NCI-H526 treated with DMSO at 0.1 percent for 48 hours (cell line): ENCODE data around the gene PGLYRP3.

ENCODE experiments used
- DNase-seq: peaks from one replicate; lab custom pipeline; 2025; lab: John Stamatoyannopoulos, UW

PGLYRP3 gene

GRCh38 chr1:153313288-153313687 is 536 bp upstream of the PGLYRP3 start:
- no peak for DNase-seq

GRCh38 chr1:153310526-153310925 is 2.2 kb downstream of the PGLYRP3 start:
- DNase-seq, result no peak

DNA sequence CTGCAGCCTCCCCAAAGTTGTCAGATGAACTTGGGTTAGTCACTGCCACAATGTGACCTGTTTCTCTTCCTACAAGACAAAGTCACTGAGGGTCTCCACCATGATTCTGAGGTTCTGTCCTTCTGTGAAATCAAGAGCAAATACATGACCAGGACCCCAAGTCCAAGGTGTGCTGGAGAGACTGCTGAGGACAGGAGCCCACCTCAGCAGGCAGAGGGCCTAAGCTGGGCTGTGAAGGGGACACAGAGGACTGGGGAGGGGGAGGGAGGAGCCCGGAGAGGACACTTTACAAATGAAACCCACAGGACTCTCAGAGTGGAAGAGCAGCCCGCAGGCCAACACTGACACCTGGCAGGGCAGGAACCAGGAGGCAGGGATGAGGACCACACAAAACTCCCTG is 3.3 kb downstream of the PGLYRP3 start:
- DNase-seq, result no peak

- no peak for DNase-seq
Observed at GRCh38 chr1:153308540-153308939, 4.2 kb downstream of the PGLYRP3 start.

- DNase-seq, result no peak
Observed at GRCh38 chr1:153307221-153307600, 5.5 kb downstream of the PGLYRP3 start.

DNA sequence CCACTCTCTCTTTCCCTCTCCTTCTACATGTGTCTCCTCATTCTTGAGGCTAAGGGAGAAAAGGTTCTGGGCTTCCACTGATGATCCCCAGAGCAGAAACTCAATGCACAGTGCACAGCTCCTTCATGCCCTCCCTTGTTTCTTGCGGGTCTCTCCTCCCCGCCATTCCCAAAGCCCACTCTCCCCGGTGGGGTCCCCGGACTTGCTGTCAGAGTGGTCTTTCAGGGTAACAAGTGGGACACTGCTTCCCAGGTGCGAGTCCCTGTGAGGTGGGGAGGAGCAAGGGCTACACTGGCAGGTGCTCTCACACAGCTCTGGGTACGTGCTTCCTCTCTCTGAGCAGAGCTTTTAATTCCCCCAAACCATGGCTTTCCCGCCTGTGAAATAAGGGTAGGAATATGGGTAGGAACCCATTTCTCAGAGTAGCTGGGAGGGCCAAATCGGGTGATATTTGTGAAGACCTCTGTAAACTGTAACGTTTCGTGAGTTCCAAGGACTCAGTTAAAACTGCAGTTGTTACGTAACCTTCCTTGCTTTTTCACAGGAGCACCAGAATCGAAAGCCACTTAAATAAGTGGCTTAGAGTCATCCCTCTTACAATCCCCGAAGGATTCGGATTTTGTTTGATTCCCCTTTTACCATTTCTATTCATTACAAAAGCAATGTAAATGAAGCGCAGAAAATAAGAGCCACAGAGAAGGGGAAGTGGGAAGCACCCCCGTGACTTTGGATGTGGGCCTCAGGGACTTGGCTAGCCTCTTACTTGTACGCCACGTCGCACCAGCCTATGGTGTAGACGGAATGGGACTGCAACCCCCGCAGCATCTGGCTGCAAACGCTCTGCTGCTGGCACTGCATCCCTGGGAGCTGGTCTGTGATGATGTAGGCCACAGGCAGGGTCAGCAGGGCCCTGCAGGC is 6.2 kb downstream of the PGLYRP3 start:
- no peak for DNase-seq

- no peak for DNase-seq
Observed at GRCh38 chr1:153305682-153306081, 7.1 kb downstream of the PGLYRP3 start.

DNA sequence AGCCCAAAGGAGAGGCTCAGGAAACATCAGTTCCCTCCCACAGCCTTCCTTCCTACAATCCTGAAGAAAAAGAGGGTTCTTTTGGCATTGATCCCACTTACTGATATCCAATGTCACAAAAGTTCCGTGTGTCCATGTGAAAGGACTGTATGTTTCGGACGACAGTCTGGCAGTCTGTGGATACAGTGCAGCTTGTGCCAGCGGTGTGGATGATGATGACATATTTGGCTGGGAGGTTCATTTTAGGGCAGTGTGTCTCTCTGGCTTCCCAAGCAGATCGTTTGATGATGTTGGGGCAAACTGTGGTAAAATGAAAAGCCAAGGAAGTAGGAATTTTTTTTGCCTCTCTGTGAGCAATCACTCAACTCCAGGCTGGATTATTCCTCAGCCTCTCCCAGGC is 10.4 kb downstream of the PGLYRP3 start:
- no peak for DNase-seq

DNA sequence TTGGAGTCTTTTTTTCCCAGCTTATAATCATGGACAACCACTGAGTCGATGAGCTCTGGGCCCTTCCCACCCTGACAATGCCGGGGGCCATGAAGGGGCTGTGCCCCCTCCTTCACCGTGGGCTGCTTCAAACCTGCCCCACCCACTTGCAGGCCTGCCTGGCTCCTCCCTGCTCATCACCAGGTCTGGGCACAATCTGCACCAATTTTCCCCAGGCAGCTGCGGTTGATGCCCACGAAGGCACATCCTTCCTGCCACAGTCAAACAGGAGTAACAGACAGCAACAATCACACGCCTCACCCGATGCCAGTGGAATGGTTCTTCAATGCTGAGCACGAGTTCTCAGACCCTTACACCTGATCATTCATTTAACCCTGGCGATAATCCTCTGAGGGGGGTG is 18.9 kb downstream of the PGLYRP3 start:
- DNase-seq, result no peak

GRCh38 chr1:153293480-153293775 is 19.3 kb downstream of the PGLYRP3 start:
- no peak for DNase-seq

DNA sequence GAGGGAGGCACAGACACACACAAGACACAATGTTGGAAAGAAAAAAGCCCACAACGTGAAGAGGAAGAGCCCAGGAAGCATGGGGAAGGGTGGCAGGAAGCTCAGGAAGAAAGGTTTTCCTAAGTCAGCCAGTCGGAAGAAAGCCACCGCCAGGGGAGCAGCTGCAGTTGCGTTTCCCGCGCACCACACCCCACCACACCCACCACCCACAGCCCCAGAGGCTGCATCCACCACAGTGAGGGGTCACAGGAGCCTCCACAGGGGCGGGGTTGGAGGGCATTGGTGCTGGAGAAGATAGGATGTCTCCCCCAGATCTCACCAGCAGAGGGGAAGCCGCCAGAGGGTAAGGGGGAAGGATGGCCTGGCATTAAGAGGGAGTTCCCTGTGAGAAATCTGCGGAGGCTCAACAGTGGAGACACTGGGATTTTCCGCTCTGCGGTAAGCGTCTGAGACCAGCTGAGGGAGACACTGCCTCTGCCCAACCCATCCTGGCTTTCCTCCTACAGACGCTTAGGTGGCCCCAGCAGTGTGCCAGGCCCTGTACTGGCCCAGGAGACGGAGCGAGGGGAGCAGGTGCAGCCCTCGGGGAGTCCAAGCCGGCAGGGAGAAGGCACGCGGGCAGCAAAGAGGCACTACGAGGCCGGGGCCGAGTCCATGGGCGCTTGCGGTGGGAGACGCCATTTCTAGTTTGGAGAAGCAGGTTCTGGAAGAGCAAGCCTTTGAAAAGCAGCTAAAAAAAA is 19.8 kb downstream of the PGLYRP3 start:
- no peak for DNase-seq

DNA sequence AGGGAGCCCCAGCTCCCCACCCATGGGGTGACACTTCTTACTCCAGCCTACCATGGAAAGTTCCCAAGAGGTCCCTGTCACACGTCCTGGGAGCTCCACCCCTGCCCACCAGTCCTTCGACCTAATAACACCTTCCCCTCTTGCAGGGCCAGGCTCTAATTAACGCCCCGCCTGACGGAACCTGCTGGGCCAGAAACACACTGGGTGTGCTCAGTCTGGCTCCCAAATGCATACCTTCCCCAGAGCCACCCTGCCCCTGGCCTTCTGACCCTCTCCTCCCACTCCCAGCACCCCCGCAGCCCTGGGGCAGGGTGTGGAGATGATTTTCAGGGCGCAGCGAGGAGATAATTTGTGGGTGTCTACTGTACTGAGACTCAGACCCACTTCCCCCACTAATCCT is 20.6 kb downstream of the PGLYRP3 start:
- no peak for DNase-seq

DNA sequence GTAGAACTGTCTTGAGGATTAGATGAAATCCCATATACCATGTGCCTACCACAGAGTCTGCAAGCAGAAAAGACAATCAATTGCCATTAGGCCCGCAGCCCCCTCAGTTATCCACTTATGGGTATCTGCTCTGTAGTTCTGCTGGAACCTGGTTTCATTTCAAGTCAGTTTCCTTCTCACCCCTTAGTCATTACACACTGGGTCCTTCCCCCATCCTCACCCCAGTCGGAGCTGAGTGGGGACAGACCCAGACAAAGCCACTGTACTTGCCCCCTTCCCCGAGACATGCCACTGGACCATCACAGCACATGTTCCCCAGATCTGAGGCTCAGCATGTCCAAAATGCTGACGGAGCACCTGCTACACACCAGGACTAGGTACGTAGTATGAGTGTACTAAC is 21.2 kb downstream of the PGLYRP3 start:
- no peak for DNase-seq

DNA sequence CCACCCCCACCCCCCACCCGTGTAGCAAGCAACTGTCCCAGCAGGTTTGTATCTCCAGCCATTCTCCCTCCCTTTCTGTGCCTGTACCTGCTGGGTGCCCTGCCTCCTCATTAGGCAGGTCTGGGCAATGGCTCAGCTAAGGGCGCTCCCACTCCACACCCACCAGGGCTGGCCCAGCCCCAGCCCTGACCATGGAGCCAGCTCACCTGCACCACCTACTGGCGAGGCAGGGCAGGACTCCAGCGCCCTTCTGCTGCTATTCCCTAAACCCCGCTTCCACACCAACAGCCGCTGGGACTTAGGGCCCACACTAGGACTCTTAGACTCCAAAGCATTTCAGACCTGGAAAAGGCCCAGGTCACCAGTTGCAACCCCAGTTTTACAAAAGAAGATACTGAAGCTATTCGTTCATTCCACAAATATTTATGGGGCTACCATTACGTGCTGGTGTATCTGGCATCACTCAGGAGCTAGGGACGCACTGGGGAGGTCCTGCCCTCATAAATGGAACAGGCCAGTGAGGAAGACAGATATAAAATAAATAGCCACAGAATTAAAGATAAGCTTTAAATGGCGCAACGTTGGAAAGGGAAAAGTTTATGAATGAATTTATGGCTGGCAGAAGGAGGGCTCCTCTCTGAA is 24.0 kb downstream of the PGLYRP3 start:
- DNase-seq, result no peak

- DNase-seq, result peak; percentile 31
Observed at GRCh38 chr1:153277852-153278251, 34.9 kb downstream of the PGLYRP3 start.

DNA sequence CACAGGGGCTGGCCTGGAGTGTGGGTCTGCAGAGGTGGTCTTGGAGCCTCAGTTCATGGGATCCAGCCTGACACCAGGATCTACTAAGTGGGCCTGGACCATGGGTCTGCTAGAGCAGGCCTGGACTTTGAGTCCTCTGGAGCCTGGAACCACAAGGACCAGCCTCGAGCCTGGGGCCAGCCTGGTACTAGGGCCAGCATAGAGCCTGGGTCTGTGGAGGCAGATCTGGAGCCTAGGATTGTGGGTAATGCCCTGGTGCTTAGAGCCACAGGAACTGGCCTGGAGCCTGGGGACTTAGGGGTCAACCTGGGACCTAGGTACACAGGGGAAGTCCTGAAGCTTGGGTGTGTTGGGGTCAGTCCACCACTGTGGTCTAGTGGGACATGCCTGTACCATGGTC is 40.6 kb downstream of the PGLYRP3 start:
- DNase-seq, result no peak

DNA sequence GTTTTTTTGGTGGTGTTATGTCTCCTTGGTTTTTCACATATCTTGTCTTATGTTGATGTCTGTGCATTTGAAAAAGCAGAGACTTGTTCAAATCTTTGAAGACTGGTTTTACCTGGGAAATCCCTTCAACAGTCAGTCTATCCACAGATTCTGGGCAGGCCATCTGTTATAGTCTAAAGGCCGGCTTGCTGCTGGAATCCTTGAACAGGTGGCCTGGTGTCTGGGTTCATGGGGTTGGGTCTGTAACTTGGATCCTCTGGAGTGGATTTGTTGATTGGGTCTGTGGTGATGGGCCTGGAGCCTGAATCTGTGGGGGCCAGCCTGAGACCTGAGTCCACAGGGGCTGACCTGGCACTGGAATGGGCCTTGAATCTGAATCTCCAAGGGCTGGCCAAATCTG is 41.0 kb downstream of the PGLYRP3 start:
- no peak for DNase-seq

GRCh38 chr1:153265457-153265856 is 47.3 kb downstream of the PGLYRP3 start:
- DNase-seq, result no peak

- DNase-seq, result no peak
Observed at GRCh38 chr1:153262462-153263157, 50.1 kb downstream of the PGLYRP3 start.

DNA sequence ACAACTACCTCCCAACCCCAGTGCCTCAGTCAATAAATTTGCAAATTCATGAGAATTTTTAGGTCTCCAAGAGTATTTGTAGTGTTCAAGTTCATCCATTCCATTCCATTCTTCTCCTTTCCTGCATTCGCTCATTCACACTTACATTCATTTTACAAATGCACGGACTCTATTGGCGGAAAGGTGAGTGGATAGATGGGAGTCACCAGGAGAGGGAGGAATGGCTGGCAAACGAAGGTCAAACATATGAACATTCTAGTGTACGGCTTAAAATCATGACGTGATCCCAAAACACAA is 50.7 kb downstream of the PGLYRP3 start:
- DNase-seq, result no peak

DNA sequence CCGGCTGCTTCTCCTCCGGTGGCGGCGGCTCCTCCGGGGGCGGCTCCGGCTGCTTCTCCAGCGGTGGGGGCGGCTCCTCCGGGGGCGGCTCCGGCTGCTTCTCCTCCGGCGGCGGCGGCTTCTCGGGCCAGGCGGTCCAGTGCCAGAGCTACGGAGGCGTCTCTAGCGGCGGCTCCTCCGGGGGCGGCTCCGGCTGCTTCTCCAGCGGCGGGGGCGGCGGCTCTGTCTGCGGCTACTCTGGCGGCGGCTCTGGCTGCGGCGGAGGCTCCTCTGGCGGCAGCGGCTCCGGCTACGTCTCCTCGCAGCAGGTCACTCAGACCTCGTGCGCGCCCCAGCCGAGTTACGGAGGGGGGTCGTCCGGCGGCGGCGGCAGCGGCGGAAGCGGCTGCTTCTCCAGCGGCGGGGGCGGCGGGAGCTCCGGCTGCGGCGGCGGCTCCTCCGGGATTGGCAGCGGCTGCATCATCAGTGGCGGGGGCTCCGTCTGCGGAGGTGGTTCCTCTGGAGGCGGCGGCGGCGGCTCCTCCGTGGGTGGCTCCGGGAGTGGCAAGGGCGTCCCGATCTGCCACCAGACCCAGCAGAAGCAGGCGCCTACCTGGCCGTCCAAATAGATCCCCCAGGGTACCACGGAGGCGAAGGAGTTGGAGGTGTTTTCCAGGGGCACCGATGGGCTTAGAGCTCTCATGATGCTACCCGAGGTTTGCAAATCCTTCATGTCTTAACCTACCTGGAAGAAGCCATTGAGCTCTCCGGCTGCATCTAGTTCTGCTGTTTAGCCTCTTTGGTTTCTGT is 51.3 kb downstream of the PGLYRP3 start:
- no peak for DNase-seq
